GM12873 (cell line): ENCODE results near the gene LAMA5.

Source experiments
- TF ChIP-seq, protein P1 (sequence below): IDR thresholded peaks from 2 replicates; pipeline ENCODE4 v1.5.1; 2012; ENCODE audit warnings: low read depth, mild to moderate bottlenecking, moderate library complexity, low read length, control low read depth; ENCODE audit not compliant: insufficient read depth; ENCODE audit errors: missing control alignments

Gene LAMA5, protein sequence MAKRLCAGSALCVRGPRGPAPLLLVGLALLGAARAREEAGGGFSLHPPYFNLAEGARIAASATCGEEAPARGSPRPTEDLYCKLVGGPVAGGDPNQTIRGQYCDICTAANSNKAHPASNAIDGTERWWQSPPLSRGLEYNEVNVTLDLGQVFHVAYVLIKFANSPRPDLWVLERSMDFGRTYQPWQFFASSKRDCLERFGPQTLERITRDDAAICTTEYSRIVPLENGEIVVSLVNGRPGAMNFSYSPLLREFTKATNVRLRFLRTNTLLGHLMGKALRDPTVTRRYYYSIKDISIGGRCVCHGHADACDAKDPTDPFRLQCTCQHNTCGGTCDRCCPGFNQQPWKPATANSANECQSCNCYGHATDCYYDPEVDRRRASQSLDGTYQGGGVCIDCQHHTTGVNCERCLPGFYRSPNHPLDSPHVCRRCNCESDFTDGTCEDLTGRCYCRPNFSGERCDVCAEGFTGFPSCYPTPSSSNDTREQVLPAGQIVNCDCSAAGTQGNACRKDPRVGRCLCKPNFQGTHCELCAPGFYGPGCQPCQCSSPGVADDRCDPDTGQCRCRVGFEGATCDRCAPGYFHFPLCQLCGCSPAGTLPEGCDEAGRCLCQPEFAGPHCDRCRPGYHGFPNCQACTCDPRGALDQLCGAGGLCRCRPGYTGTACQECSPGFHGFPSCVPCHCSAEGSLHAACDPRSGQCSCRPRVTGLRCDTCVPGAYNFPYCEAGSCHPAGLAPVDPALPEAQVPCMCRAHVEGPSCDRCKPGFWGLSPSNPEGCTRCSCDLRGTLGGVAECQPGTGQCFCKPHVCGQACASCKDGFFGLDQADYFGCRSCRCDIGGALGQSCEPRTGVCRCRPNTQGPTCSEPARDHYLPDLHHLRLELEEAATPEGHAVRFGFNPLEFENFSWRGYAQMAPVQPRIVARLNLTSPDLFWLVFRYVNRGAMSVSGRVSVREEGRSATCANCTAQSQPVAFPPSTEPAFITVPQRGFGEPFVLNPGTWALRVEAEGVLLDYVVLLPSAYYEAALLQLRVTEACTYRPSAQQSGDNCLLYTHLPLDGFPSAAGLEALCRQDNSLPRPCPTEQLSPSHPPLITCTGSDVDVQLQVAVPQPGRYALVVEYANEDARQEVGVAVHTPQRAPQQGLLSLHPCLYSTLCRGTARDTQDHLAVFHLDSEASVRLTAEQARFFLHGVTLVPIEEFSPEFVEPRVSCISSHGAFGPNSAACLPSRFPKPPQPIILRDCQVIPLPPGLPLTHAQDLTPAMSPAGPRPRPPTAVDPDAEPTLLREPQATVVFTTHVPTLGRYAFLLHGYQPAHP (N-terminal part only)

DNA sequence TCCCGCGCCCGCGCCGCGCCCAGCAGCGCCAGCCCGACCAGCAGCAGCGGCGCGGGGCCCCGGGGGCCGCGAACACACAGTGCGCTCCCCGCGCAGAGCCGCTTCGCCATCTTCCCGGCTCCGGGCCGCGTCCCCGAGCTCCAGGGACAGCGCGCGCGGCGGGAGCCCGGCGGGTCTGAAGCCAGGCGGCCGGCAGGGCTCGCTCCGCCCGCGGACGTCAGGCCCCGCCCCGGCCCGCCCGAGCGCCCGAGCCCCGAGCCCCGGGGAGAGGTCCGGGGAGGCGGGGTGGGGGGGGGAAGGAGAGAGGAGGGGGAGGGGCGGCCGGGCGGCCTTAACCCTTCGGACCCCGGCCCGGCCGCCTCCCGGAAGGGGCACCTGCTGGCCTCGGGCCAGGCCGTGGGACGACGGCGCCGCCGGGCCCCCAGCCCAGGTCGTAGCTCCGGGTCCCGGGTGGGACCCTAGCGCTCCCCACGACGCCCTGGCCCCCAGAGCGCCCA, at the start of gene LAMA5:
LAMA5 (minus strand) TSS at position 177 of the 497 bp plus-strand sequence; CDS start at position 110, 67 bp downstream.
- TF ChIP-seq, protein P1, sequence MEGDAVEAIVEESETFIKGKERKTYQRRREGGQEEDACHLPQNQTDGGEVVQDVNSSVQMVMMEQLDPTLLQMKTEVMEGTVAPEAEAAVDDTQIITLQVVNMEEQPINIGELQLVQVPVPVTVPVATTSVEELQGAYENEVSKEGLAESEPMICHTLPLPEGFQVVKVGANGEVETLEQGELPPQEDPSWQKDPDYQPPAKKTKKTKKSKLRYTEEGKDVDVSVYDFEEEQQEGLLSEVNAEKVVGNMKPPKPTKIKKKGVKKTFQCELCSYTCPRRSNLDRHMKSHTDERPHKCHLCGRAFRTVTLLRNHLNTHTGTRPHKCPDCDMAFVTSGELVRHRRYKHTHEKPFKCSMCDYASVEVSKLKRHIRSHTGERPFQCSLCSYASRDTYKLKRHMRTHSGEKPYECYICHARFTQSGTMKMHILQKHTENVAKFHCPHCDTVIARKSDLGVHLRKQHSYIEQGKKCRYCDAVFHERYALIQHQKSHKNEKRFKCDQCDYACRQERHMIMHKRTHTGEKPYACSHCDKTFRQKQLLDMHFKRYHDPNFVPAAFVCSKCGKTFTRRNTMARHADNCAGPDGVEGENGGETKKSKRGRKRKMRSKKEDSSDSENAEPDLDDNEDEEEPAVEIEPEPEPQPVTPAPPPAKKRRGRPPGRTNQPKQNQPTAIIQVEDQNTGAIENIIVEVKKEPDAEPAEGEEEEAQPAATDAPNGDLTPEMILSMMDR = no peak

DNA sequence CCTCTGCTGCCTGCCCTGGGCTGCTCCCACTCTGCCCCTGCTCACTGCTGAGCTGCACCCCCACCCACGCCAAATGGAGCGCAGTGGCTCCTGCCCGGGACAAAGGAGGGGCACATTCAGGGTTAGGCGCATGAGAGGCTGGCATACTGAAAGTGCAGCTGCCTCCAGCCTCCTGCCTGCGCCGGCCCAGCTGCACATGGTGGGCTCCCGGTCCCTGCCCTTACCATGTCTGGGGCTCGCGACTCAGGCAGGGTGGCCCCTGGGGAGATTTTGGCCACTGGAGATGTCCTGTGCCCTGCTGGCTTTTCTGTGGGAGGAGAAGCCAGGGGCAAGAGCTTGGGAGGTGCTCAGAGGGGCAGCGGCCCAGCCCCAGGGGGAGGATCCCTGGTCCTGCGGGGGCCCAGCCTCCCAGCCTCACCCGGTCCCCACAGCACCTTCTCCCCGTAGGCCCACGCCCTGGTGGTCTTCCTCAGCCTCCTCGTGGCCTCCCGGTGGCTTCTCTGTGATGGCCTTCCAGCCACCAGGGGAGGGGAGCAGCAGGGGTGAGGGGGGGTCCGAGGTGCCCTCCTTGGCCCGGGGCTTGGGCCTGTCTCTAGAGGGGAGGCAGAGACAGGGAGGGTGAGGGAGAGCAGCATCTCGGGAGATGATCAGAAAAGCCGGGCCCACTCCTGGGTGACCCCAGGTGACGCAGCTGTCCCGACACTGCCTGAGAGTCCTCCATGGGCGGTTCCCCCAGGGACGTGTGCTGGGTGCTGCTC, 48.4 kb upstream of the LAMA5 start:
- TF ChIP-seq, protein P1 = no peak

DNA sequence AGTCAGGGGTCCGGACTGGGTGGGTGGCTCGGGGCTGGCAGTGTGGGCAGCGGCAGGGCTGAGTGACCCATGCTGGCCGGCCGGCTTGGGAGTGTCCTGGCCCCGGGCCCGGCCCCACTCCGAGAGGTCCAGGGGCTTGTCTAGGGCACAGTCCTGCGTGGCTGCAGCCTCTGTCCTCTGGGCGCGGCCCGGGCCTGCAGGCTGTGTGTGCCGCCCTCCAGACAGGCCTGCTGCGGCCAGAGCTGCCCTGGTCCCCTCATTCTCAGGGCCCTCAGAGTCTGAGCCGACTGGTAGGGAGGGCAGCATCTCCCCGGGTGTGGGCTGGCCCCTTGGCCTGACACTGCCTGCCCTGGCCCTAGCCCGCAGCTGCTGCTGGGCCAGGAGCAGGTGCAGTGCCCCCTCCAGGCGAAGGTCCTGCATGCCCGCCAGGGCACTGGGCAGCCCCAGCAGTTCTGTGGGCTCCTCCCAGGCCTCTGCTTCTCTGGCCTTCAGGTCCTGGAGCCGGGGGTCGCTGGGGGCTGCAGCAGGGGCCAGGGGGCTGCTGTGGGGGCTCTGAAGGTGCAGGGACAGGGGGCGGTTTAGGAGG, 46.9 kb upstream of the LAMA5 start:
- TF ChIP-seq, protein P1 = peak; percentile 27

DNA sequence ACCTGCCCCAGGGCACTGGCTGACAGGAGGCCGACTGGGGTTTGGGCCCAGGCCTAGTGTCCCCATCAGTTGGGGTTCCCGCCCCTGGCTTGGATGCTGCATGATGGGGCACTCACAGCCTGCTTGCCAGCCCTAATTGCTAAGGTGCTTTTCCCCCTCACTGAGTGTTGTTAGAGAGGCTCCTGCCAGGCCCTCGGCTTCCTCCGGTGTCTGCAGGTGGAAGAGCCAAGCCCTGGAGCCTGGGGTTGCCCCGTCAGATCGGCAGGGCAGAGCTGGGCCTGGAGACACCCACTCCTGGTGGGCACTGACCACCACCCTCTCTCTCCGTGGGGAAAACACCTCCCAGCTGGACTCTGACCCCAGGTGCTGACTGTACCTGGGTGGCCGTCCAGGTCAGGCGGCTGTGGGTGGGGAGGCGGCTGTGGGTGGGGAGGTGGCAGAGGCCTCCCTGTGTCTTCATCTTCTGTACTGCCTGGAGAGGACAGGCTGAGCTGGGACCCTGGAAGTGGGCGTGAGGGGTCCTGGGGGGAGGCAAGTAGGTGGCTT, 46.0 kb upstream of the LAMA5 start:
- TF ChIP-seq, protein P1 = no peak

DNA sequence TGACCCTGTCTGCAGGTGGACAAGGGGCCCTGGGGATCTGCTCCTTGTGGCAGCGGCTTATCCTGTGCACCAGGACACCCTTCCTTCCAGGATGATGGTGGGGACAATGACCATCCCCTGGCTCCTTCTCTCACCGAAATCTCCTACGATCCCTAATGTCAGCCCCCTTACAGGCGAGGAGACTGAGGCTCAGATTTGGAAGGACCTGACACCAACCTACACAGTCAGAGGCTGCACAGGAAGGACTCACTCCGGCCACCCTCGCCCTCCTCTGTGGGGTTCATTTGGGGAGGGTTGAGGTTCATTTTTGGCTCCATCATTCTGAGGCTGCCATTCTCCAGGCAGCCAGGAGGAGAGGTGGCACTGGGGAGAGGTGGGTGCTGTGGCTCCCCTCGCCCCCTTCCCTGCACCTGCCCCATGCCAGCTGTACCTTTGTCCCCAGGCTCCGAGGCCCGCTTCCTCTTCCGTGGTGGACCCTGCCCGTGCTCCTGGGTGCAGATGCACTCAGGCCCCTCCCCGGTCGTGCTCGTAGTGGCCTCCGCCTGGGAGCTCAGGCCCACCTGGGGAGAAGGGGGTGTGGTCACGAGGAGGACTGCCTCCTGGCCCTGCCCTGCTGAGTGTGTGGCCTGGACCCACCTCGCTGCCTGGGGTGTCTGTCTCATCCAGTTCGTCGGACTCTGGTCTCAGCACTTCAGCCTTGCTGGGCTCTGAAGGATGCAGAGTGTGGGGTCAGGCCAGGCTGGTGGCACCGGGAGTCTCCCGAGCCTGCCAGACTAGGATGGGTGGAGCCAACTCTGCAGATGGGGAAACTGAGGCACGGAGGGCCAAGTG, 45.3 kb upstream of the LAMA5 start:
- TF ChIP-seq, protein P1 = no peak
